K562 (cell line): ENCODE results near the gene ABHD1. TPM values are rescaled to one million over a fixed set of nuclear protein-coding genes. Genes with fewer than 3 reads are reported as not detected.
A peak's percentile ranks its signal among the peaks of the same experiment; 100 is the strongest.

ENCODE experiments used
- CBFA2T2 ChIP-seq: fragments of 450-650 bp; conservative IDR thresholded peaks from 2 replicates; pipeline ENCODE4 v1.6.1; 2017; ENCODE audit warnings: mild to moderate bottlenecking
- CHCHD3 ChIP-seq: fragments of 250-450 bp; sonication (Bioruptor Pico); IDR thresholded peaks from 2 replicates; pipeline ENCODE4 v2.1.2; 2022; ENCODE audit warnings: mild to moderate bottlenecking
- CTCF ChIP-seq, 3 experiments: IDR thresholded peaks in 2 of 3; conservative IDR thresholded peaks in 1 of 3; 2 replicates each; pipeline ENCODE4 v1.5.1; 2011 to 2012; ENCODE audit warnings: low read length in 3 of 3, mild to moderate bottlenecking in 3 of 3, control low read depth in 2 of 3, improper control_type of control experiment in 1 of 3, inconsistent platforms in 1 of 3, low read depth in 1 of 3, mixed read lengths in 1 of 3, moderate library complexity in 1 of 3; ENCODE audit not compliant: insufficient read depth in 2 of 3
- E2F6 ChIP-seq, 2 experiments: IDR thresholded peaks; 2 replicates each; pipeline ENCODE4 v1.6.1; 2011; ENCODE audit warnings: borderline replicate concordance in 1 of 2, control low read depth in 1 of 2, low read depth in 1 of 2, low read length in 1 of 2, mild to moderate bottlenecking in 1 of 2, mixed read lengths in 1 of 2, moderate library complexity in 1 of 2; ENCODE audit not compliant: insufficient read depth in 1 of 2, insufficient read length in 1 of 2, poor library complexity in 1 of 2, severe bottlenecking in 1 of 2; ENCODE audit errors: extremely low read depth in 1 of 2
- EGR1 ChIP-seq: fragments of 450-650 bp; conservative IDR thresholded peaks from 2 replicates; pipeline ENCODE4 v1.6.1; 2017; ENCODE audit warnings: mild to moderate bottlenecking
- MAZ ChIP-seq, 2 experiments: fragments of 450-650 bp in 1 of 2; sonication (generic) in 1 of 2; formaldehyde crosslinking; IDR thresholded peaks in 1 of 2; conservative IDR thresholded peaks in 1 of 2; 2 replicates each; pipeline versions ENCODE4 v1.4.0 to v1.5.0; 2020; ENCODE audit warnings: mild to moderate bottlenecking in 1 of 2, missing genetic modification reagents in 1 of 2
- MBD2 ChIP-seq: sonication (generic); IDR thresholded peaks from 2 replicates; pipeline ENCODE4 v1.6.1; 2016; ENCODE audit warnings: low read depth, borderline replicate concordance
- NFYB ChIP-seq: IDR thresholded peaks from 2 replicates; pipeline ENCODE4 v1.6.1; 2011; ENCODE audit warnings: mild to moderate bottlenecking, moderate library complexity; ENCODE audit not compliant: insufficient read length; ENCODE audit errors: extremely low read depth
- NR3C1 ChIP-seq: sonication (generic); formaldehyde crosslinking; IDR thresholded peaks from 2 replicates; pipeline ENCODE4 v1.8.1; 2022; ENCODE audit warnings: missing genetic modification reagents
- PHB2 ChIP-seq: fragments of 450-650 bp; IDR thresholded peaks from 2 replicates; pipeline ENCODE4 v1.6.1; 2017; ENCODE audit warnings: low read depth
- PHF8 ChIP-seq: fragments of 200-600 bp; sonication (generic); IDR thresholded peaks from 2 replicates; pipeline ENCODE4 v1.6.1; 2012; ENCODE audit warnings: mixed run types, mild to moderate bottlenecking, inconsistent platforms, low read length, moderate library complexity, borderline replicate concordance
- RFX7 ChIP-seq: fragments of 250-450 bp; sonication (Bioruptor Pico); IDR thresholded peaks from 2 replicates; pipeline ENCODE4 v1.5.1; 2021; ENCODE audit warnings: mild to moderate bottlenecking
- ZNF23 ChIP-seq: fragments of 250-450 bp; sonication (Bioruptor Pico); IDR thresholded peaks from 2 replicates; pipeline ENCODE4 v1.4.0; 2020; ENCODE audit warnings: mild to moderate bottlenecking
- ZNF407 ChIP-seq: fragments of 450-650 bp; IDR thresholded peaks from 2 replicates; pipeline ENCODE4 v1.6.1; 2016; ENCODE audit warnings: low read depth
- polyA plus RNA-seq, 8 experiments: library from polyadenylated mRNA; depleted of rRNA in 4 of 8; stranded (reverse) in 5 of 8; unstranded in 3 of 8; fragments of >200 nt; fragmentation: Nextera tagmentation in 2 of 8; fragmentation: Illumina TruSeq in 1 of 8; extraction: Ambion mirVana in 2 of 8; extraction: Trizol in 1 of 8; gene quantifications; 2 replicates each; pipeline versions ENCODE4 v1.2.1 to v1.2.3, GENCODE V29; 2011 to 2014; ENCODE audit warnings: inconsistent platforms in 1 of 8, missing spikeins in 1 of 8
- total RNA-seq, 7 experiments: library from RNA; depleted of rRNA in 6 of 7; stranded (reverse); fragments of >200 nt in 6 of 7; fragmentation: Illumina TruSeq in 2 of 7; extraction: Trizol in 2 of 7; gene quantifications; 2 replicates each; pipeline versions ENCODE4 v1.2.1 to v1.2.3, GENCODE V29; 2011 to 2021; ENCODE audit warnings: low replicate concordance in 1 of 7

Gene ABHD1
- total and polyA plus RNA-seq, 9 of the 15 experiments (the other 6 are each of a cell fraction or from before 2014, with no cell fraction given): 0.10 to 0.16 (median 0.11) TPM; not detected in 5

- no peak for TF ChIP-seq E2F6 (IDR thresholded peaks at IDR 0.05; ENCODE audit: borderline replicate concordance in 1 of 2, extremely low read depth in 1 of 2, insufficient read depth in 1 of 2, insufficient read length in 1 of 2, low read depth in 1 of 2, low read length in 1 of 2, poor library complexity in 1 of 2, severe bottlenecking in 1 of 2)
- TF ChIP-seq PHF8: no peak; the same call in 1 of the 2 replicates
- no peak for TF ChIP-seq CBFA2T2
- no peak for TF ChIP-seq ZNF407
- TF ChIP-seq CTCF (IDR thresholded peaks at IDR 0.05 in 2 of 3, conservative IDR thresholded peaks at IDR 0.05 in 1 of 3; ENCODE audit: insufficient read depth in 2 of 3, low read depth in 1 of 3, low read length in 3 of 3): 0 out of 6 replicates have a peak, but pooled peaks of 1 of the 3 experiments have one; percentile 1
- no peak for TF ChIP-seq CHCHD3
- no peak for TF ChIP-seq MAZ (CRISPR knock-in tag; conservative IDR thresholded peaks at IDR 0.05 in 1 of 2, IDR thresholded peaks at IDR 0.05 in 1 of 2)
- TF ChIP-seq EGR1: no peak
- TF ChIP-seq NFYB: no peak
- no peak for TF ChIP-seq ZNF23 (CRISPR knock-in tag)
- TF ChIP-seq MBD2: no peak; the same call in 1 of the 2 replicates
- TF ChIP-seq NR3C1 (CRISPR knock-in tag): no peak
- no peak for TF ChIP-seq PHB2
- TF ChIP-seq RFX7 (CRISPR knock-in tag): no peak
These were observed 36.7 kb upstream of the ABHD1 start, which contains the start of gene KHK (continued) for GRCh38 chr2:27086724-27087593.
